Muscle of leg (tissue), 11 donors: ENCODE results near the gene KIF3B. TPM values are rescaled to one million over a fixed set of nuclear protein-coding genes. Genes with fewer than 3 reads are reported as not detected.
A peak's percentile ranks its signal among the peaks of the same experiment; 100 is the strongest.

Experiments used
- DNase-seq: peaks from one replicate; pipeline ENCODE4 v3.0.0; 2013
- H3K27ac ChIP-seq: one replicate; pipeline ENCODE4 v1.5.1; 2013; ENCODE audit warnings: mild to moderate bottlenecking, low read length, control low read depth
- H3K27me3 ChIP-seq: one replicate; pipeline ENCODE4 v1.6.1; 2013; ENCODE audit warnings: low read length; ENCODE audit not compliant: control insufficient read depth, insufficient read depth
- H3K36me3 ChIP-seq: one replicate; pipeline ENCODE4 v1.6.1; 2013; ENCODE audit warnings: low read length; ENCODE audit not compliant: control insufficient read depth, insufficient read depth
- H3K4me1 ChIP-seq: one replicate; pipeline ENCODE4 v1.6.1; 2013; ENCODE audit warnings: low read length; ENCODE audit not compliant: control insufficient read depth, insufficient read depth
- H3K4me3 ChIP-seq: one replicate; pipeline ENCODE4 v1.5.1; 2013; ENCODE audit warnings: low read length, control low read depth
- H3K9me3 ChIP-seq: replicated peaks from 2 replicates; pipeline ENCODE4 v1.6.1; 2013; ENCODE audit warnings: low read depth, low read length; ENCODE audit not compliant: control insufficient read depth
- WGBS: methylation state at CpG from one replicate; pipeline ENCODE4 v1.1.5; 2013; ENCODE audit warnings: missing lambda C conversion rate; ENCODE audit not compliant: insufficient coverage; 5-methylcytosine and 5-hydroxymethylcytosine counted together
- polyA plus RNA-seq, 8 donors: library from polyadenylated mRNA; unstranded; fragments of 120-200 nt; gene quantifications; one replicate each; pipeline versions ENCODE4 v1.2.1 to v1.2.3, GENCODE V29; 2013; ENCODE audit warnings: inconsistent platforms in 1 of 8, low replicate concordance in 1 of 8; ENCODE audit not compliant: insufficient read length in 8 of 8, insufficient read depth in 1 of 8
- total RNA-seq: library from RNA; stranded (reverse); fragments of 120-200 nt; gene quantifications from one replicate; pipeline ENCODE4 v1.2.4, GENCODE V29; 2013

The KIF3B gene
- total and polyA plus RNA-seq, 9 donors = 9.2 to 20.4 (median 12.8) TPM

DNA sequence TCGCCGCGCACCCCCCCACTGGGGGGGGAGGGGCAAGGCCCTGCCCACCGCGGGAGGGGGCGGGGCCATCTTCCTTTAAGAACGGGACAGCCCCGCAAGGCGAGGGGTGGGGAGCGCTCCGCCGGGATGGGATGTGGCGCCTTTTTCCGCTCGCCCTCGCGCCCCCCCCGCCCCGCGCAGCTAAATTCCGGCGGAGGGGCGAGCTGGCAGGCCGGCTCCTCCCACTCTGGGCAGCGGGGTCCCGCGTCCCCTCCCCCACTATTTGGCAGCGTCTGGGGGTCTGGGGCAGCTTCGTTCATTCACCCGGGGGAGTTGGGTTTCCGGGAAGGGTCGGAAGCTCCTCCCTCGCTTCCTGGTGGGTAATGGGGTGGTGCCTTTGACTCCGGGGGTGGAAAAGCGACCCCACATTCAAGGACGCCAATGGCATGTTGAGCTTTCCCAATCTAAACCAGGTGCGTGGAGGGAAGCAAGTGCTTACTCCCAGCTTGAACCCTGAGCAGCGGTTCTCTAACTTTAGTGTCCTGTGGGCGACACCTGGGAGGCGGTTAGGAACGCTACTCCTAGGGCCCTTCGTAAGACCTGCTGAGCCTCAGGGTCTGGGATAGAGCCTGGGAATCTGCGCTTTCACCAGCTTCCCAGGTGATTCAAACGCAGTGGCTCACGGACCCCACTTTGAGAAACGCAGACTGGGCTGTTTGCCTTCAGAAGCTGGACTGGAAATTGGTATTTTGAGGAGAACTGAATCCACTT lies 81.6 kb downstream of the KIF3B start:
- WGBS = 1% methylated on average over 28 of the region's 46 CpGs
- Histone ChIP-seq H3K27me3 (no peaks in the 10 kb centered on the region), H3K4me3 (peak overlapping the region; percentile 67), H3K9me3 (no peaks in the 10 kb centered on the region), H3K4me1 (peaks cover 12% of the 10 kb centered on the region), H3K36me3 (peaks cover 3% of the 10 kb centered on the region), H3K27ac (peak overlapping the region; percentile 95)
- peak; percentile 90 for DNase-seq

DNA sequence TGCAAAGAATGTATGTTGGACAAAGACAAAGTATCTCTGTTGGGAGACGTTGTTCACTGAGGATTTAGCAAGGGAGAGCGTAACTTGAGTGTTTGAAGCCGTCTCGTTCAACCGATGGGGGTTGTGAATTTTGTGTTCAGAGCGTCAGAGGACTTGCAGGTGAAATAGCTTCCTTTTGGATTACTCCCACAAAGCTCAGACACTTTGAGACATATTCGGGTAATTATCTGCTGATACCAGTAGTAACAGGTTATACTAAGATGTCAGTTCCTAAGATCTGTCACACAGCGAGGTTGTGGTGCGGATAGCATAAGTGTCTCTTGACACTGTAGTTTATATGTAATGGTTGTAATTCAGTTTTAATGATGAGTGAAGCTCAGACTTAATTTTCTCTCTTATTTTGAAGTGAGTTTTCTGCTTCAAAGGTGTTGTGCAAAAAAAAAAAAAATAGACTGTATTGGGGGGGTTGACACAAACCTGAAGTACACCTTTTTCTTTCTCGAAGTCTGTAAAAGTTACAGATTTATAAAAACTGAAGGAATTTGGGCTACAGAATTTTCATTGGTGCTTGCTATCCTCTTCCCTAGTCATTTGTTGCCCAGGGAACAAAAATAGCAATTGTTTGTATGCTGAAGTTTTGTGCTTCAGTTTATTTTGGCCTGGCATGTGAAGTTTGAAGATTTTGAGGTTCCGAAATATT lies 82.3 kb downstream of the KIF3B start:
- WGBS = 14% methylated on average over 4 of the region's 11 CpGs
- Histone ChIP-seq H3K27me3 (no peaks in the 10 kb centered on the region), H3K27ac (peak overlapping the region; percentile 95), H3K4me3 (peak overlapping the region; percentile 67), H3K9me3 (no peaks in the 10 kb centered on the region), H3K36me3 (peaks cover 3% of the 10 kb centered on the region), H3K4me1 (peaks cover 12% of the 10 kb centered on the region)
- peak; percentile 71 for DNase-seq

DNA sequence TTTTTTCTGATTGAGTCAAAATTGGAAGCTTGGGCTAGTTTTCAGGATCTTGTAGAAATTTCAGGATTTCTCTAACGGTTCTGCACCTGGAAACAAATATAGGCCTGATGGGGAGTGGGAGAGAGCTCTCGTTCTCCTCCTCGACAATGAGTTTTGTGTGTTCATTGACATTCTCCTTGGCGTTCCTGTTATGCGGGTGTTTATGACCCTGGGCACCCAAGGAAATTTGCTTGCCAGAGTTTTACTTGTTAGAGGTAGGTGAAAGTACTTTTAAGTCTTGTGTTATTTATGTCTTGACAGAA lies 82.8 kb downstream of the KIF3B start:
- H3K27me3 ChIP-seq = no peaks in the 10 kb centered on the region
- peaks cover 12% of the 10 kb centered on the region for H3K4me1 ChIP-seq
- H3K27ac ChIP-seq = peak overlapping the region; percentile 59
- no peak for DNase-seq
- peaks cover 3% of the 10 kb centered on the region for H3K36me3 ChIP-seq
- no peak overlapping the region for H3K4me3 ChIP-seq
- H3K9me3 ChIP-seq = no peaks in the 10 kb centered on the region
- WGBS = 44% methylated on average over 5 of the region's 5 CpGs

DNA sequence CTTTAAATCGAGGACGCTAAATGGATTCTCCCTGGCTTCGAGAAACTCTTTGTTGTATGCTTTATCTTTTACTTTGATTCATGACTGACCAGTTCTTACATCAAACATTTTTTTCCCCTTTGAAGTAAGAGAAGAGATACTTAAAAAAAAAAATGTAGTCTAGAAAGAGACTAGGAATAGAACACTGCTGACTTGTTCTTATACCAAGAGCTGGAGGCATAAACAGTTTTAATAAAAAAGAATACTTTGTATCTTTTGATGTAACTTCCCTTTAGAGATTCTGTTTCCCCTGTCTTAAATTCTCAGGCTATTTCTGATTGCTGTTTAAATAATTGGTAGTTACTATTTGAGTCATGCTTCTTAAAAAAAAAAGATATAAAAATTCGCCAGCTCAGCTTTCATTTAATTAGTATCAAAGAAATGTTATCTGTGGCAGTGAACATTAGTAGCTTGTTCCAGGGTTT lies 85.5 kb downstream of the KIF3B start:
- WGBS = no CpG with 5 or more reads among the region's 4 CpGs
- DNase-seq = no peak
- H3K27ac ChIP-seq = no peak overlapping the region
- no peaks in the 10 kb centered on the region for H3K9me3 ChIP-seq
- no peaks in the 10 kb centered on the region for H3K27me3 ChIP-seq
- H3K4me1 ChIP-seq = peaks cover 3% of the 10 kb centered on the region
- no peak overlapping the region for H3K4me3 ChIP-seq
- H3K36me3 ChIP-seq = peaks cover 9% of the 10 kb centered on the region

DNA sequence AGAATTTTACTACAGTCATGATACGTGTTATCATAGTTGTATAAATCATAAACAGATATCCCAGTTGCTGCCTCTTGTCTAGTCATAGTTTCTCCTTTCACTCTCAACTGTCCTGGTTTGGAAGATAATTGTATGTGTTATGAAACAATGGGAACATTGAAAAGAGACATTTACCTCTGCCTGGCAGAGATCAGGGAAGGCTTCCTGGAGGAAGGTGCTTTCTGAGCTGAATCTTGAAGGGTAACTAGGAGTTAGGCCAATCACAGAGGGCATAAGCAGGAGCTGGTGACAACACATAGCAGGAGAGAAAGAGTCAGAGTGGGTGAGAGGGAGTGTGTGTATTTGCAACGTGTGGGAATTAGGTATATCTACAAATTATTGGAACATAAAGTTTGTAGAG lies 86.0 kb downstream of the KIF3B start:
- Histone ChIP-seq H3K27ac (no peak overlapping the region), H3K36me3 (peaks cover 9% of the 10 kb centered on the region), H3K4me3 (no peak overlapping the region), H3K4me1 (peaks cover 3% of the 10 kb centered on the region), H3K9me3 (no peaks in the 10 kb centered on the region), H3K27me3 (no peaks in the 10 kb centered on the region)
- DNase-seq = no peak
- WGBS = 100% methylated on average over 1 of the region's 2 CpGs

DNA sequence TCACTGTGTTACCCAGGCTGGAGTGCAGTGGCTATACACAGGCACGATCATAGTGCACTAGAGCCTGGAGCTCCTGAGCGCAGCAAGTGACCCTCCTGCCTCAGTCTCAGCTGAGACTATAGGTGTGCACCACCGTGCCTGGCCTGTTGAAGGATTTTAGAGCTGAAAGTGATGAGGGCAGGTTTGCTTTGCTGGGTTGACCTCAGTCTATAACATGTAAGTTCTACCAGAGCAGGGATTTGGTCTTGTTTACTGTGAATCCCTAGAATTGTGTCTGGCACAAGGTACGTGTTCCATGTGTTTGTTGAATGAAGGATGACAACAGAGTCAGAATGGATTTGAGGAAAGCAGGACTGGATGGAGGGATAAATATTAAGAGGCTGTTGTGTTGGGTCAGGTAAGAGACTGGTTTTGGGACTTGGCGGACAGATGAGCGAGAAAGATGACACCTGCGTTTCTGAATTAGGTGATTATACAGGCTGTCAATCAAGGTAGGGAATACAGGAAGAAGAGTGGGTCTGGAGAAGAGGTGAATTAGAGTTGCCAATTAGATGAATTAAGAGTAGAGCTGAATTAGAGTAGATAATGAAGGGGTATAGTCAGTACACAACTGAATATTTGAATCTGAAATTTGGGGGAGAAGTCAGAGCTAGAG lies 87.2 kb downstream of the KIF3B start:
- WGBS = 81% methylated on average over 7 of the region's 7 CpGs
- Histone ChIP-seq H3K27me3 (no peaks in the 10 kb centered on the region), H3K4me1 (peaks cover 3% of the 10 kb centered on the region), H3K27ac (no peak overlapping the region), H3K9me3 (no peaks in the 10 kb centered on the region), H3K36me3 (peaks cover 14% of the 10 kb centered on the region), H3K4me3 (no peak overlapping the region)
- DNase-seq = no peak

DNA sequence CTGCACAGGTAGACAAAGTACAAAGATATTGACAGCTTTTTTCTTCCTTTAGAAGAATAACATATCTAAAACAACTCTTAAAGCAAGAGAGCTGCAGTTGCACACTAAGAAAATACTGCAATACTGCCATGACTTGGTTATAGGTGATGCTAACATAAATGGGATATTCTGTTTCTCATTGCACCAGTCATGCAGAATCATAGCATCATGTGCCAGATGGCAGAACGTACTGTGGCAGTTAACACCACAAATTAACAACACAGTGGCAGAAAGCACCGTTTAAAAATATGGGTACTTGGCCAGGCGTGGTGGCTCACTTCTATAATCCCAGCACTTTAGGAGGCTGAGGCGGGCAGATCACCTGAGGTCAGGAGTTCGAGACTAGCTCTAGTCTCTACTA lies 88.1 kb downstream of the KIF3B start:
- no peaks in the 10 kb centered on the region for H3K27me3 ChIP-seq
- no peaks in the 10 kb centered on the region for H3K4me1 ChIP-seq
- no peaks in the 10 kb centered on the region for H3K9me3 ChIP-seq
- no CpG with 5 or more reads among the region's 5 CpGs for WGBS
- DNase-seq = no peak
- peaks cover 12% of the 10 kb centered on the region for H3K36me3 ChIP-seq
- H3K4me3 ChIP-seq = no peak overlapping the region
- no peak overlapping the region for H3K27ac ChIP-seq

DNA sequence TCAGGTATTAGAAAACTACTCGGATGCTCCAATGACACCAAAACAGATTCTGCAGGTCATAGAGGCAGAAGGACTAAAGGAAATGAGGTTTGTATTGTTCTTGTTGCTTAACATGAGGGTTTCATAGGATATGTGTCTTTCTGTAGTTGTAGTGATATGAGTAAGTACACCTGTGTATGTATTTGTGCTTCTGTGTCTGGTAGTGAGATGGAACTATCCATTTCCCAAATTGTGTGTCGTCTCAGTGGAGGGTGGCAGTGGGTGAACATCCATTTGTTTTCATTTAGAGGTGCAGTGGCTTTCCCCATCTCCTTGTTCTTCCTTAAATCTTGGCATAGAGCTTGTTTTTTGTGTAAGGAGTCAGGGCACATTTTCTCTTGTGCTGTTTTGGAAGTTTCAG lies 88.9 kb downstream of the KIF3B start:
- no peaks in the 10 kb centered on the region for H3K9me3 ChIP-seq
- H3K27ac ChIP-seq = no peak overlapping the region
- peaks cover 16% of the 10 kb centered on the region for H3K36me3 ChIP-seq
- H3K27me3 ChIP-seq = no peaks in the 10 kb centered on the region
- H3K4me3 ChIP-seq = no peak overlapping the region
- no peaks in the 10 kb centered on the region for H3K4me1 ChIP-seq
- 100% methylated on average over 1 of the region's 2 CpGs for WGBS
- no peak for DNase-seq

DNA sequence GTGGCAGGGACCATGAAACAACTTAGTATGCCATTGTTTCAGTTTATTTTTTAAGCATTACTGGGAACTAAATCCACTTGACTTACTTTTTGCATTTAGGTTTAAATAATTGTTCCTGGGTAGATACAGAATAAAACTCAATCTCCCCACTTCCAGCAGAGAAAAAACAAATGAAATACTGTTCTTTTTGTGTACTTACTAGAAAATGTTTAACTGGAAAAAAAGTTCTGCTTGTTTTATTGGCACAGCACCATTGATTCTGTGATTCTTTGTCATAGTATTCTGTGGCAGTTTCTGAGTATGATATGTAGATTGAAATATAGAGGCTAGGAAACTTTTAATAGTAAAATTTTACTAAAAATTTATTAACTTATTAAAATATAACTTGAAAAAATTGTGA lies 90.9 kb downstream of the KIF3B start:
- Histone ChIP-seq H3K27me3 (no peaks in the 10 kb centered on the region), H3K9me3 (no peaks in the 10 kb centered on the region), H3K4me3 (no peak overlapping the region), H3K4me1 (no peaks in the 10 kb centered on the region), H3K27ac (no peak overlapping the region), H3K36me3 (peaks cover 20% of the 10 kb centered on the region)
- DNase-seq = no peak

DNA sequence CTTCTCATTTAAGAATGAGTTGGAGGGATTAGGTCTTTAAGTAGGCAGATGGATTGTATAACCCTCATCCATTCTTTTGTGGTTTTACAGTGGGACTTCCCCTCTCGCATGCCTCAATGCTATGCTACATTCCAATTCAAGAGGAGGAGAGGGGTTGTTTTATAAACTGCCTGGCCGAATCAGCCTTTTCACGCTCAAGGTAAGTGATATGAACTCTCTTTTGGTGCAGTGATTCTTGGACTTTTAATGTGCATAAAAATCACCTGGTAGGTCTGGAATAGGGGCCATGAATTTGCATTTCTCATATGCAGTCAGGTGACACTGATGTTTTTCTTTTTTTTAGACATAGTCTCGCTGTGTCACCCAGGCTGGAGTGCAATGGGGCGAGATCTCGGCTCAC lies 91.5 kb downstream of the KIF3B start:
- H3K4me1 ChIP-seq = no peaks in the 10 kb centered on the region
- WGBS = 79% methylated on average over 5 of the region's 6 CpGs
- no peak overlapping the region for H3K27ac ChIP-seq
- no peak overlapping the region for H3K4me3 ChIP-seq
- no peaks in the 10 kb centered on the region for H3K9me3 ChIP-seq
- H3K36me3 ChIP-seq = peaks cover 21% of the 10 kb centered on the region
- no peak for DNase-seq
- H3K27me3 ChIP-seq = no peaks in the 10 kb centered on the region
